Measurements from ENCODE around the gene FAM187B. TPM values are rescaled to one million over a fixed set of nuclear protein-coding genes. Genes with fewer than 3 reads are reported as not detected.

Gene FAM187B
- total RNA-seq, 1 donor from 2014 or later = not detected

GRCh38 chr19:35264268-35265125 lies 36.0 kb upstream of the FAM187B start:
- Histone ChIP-seq H3K36me3 (ENCODE audit: control insufficient read depth, insufficient read depth, low read length) (peaks cover 2% of the 10 kb centered on the region), H3K27me3 (ENCODE audit: control insufficient read depth, insufficient read depth, low read length) (no peaks in the 10 kb centered on the region), H3K4me3 (ENCODE audit: low read depth, low read length) (no peak overlapping the region)
- DNase-seq (ENCODE audit: low read depth) = no peak
- TF ChIP-seq, protein P1, sequence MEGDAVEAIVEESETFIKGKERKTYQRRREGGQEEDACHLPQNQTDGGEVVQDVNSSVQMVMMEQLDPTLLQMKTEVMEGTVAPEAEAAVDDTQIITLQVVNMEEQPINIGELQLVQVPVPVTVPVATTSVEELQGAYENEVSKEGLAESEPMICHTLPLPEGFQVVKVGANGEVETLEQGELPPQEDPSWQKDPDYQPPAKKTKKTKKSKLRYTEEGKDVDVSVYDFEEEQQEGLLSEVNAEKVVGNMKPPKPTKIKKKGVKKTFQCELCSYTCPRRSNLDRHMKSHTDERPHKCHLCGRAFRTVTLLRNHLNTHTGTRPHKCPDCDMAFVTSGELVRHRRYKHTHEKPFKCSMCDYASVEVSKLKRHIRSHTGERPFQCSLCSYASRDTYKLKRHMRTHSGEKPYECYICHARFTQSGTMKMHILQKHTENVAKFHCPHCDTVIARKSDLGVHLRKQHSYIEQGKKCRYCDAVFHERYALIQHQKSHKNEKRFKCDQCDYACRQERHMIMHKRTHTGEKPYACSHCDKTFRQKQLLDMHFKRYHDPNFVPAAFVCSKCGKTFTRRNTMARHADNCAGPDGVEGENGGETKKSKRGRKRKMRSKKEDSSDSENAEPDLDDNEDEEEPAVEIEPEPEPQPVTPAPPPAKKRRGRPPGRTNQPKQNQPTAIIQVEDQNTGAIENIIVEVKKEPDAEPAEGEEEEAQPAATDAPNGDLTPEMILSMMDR (IDR thresholded peaks at IDR 0.05; ENCODE audit: insufficient read depth, low read length, poor library complexity, severe bottlenecking) = no peak

GRCh38 chr19:35262101-35262761 lies 33.7 kb upstream of the FAM187B start:
- DNase-seq (ENCODE audit: low read depth) = no peak
- no peaks in the 10 kb centered on the region for H3K27me3 ChIP-seq (ENCODE audit: control insufficient read depth, insufficient read depth, low read length)
- peaks cover 3% of the 10 kb centered on the region for H3K36me3 ChIP-seq (ENCODE audit: control insufficient read depth, insufficient read depth, low read length)
- no peak overlapping the region for H3K4me3 ChIP-seq (ENCODE audit: low read depth, low read length)
- TF ChIP-seq, protein P1 (IDR thresholded peaks at IDR 0.05; ENCODE audit: insufficient read depth, low read length, poor library complexity, severe bottlenecking) = no peak

DNA sequence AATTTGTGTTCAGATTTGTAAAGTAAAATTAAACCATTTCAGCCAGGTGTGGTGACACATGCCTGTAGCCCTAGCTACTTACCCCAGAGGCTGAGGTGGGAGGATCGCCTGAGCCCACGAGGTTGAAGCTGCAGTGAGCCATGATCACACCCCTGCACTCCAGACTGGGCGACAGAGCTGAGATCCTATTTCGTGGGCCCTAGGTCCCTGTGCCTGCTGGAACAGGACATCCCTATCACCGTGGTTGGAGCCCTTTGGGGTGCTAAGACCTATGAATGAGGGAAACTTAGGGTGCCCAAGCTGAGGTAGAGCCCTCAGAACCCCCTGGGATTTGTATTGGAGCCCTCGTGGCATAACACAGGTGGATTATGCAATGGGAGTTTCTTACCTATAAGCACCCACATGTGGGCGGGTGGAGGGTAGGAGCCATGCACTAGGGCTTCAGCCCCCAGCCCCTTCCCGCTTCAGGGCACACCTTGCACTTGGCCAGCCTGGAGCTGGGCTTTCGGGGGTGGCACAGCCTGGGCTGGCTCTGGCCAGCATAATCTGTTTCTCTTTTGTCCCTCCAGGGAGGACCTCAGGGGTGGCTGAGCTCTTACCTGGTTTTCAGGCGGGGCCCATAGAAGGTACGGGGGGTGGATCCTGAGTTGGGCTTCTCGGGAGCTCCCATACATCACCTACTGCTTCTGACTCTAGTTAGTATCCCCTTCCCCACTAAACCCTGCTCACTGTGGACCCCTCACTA lies 33.0 kb upstream of the FAM187B start:
- TF ChIP-seq, protein P1 (IDR thresholded peaks at IDR 0.05; ENCODE audit: insufficient read depth, low read length, poor library complexity, severe bottlenecking) = no peak
- H3K27me3 ChIP-seq (ENCODE audit: control insufficient read depth, insufficient read depth, low read length) = no peaks in the 10 kb centered on the region
- DNase-seq (ENCODE audit: low read depth) = no peak
- H3K36me3 ChIP-seq (ENCODE audit: control insufficient read depth, insufficient read depth, low read length) = peaks cover 3% of the 10 kb centered on the region
- no peak overlapping the region for H3K4me3 ChIP-seq (ENCODE audit: low read depth, low read length)

DNA sequence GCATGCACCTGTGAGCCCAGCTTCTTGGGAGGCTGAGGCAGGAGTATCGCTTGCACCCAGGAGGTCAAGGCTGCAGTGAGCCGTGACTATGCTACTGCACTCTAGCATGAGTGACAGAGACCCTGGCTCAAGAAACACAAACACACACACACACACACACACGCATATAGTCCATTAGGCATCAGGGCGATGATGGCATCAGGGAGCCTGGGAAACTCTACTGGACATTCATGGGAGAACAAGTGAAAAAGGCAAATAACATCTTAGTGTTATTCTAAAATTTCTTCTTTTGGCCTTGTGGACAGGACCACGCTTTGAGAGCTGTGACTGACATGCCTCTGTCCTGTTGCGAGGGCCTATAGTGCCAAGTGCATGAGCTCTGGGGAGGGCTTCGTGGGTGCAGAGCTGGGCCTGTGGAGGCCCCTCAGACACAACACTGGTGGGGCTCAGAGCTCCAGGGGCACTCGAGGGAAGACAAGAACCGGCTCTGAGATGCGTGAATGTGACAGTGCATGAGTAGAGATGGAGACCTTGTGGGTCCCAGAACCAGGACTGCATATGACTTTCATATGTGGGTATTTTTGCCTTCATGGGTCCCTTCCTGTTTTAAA lies 32.3 kb upstream of the FAM187B start:
- no peaks in the 10 kb centered on the region for H3K27me3 ChIP-seq (ENCODE audit: control insufficient read depth, insufficient read depth, low read length)
- DNase-seq (ENCODE audit: low read depth) = no peak
- H3K36me3 ChIP-seq (ENCODE audit: control insufficient read depth, insufficient read depth, low read length) = peaks cover 3% of the 10 kb centered on the region
- H3K4me3 ChIP-seq (ENCODE audit: low read depth, low read length) = no peak overlapping the region
- TF ChIP-seq, protein P1 (IDR thresholded peaks at IDR 0.05; ENCODE audit: insufficient read depth, low read length, poor library complexity, severe bottlenecking) = no peak

DNA sequence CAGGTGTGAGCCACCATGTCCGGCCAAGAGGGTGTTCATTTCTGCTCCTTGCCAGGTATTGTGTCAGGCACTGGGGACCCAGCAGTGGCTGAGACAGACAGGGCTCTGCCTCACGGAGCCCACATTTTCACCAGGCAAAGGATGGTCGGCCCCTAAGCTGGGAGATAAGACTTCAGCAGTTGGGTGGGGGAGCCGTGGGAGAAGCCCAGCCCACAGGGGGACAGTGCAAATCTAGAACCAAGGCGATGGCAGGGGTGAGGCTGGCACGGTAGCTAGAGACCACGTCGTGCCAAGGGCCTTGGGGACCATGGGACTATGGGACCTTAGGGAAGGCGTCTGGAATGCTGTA lies 28.5 kb upstream of the FAM187B start:
- no peak overlapping the region for H3K4me3 ChIP-seq (ENCODE audit: low read depth, low read length)
- no peaks in the 10 kb centered on the region for H3K27me3 ChIP-seq (ENCODE audit: control insufficient read depth, insufficient read depth, low read length)
- TF ChIP-seq, protein P1 (IDR thresholded peaks at IDR 0.05; ENCODE audit: insufficient read depth, low read length, poor library complexity, severe bottlenecking) = no peak
- H3K36me3 ChIP-seq (ENCODE audit: control insufficient read depth, insufficient read depth, low read length) = peaks cover 3% of the 10 kb centered on the region
- no peak for DNase-seq (ENCODE audit: low read depth)
